Activated naive CD8-positive, alpha-beta T cell treated with anti-CD3 and anti-CD28 coated beads for 36 hours (primary cell): ENCODE measurements around the gene GJB6. TPM values are rescaled to one million over a fixed set of nuclear protein-coding genes. Genes with fewer than 3 reads are reported as not detected.
"Not testable (repeated sequence)": the region's sequence is repeated elsewhere in the genome, so short reads cannot be mapped to it uniquely, and the experiment has no call there.

ENCODE experiments used
- DNase-seq: peaks from one replicate; pipeline ENCODE4 v3.0.0; 2021
- H3K27ac Mint-ChIP-seq: one replicate; pipeline ENCODE4 v1.8.0; 2022; ENCODE audit warnings: mild to moderate bottlenecking, moderate library complexity, mixed read lengths
- H3K27me3 Mint-ChIP-seq: one replicate; pipeline ENCODE4 v1.8.0; 2022; ENCODE audit warnings: mild to moderate bottlenecking, mixed read lengths
- H3K36me3 Mint-ChIP-seq: one replicate; pipeline ENCODE4 v1.8.0; 2021; ENCODE audit warnings: mild to moderate bottlenecking, mixed read lengths
- H3K4me1 Mint-ChIP-seq: one replicate; pipeline ENCODE4 v1.8.0; 2021; ENCODE audit warnings: mixed read lengths
- H3K4me3 Mint-ChIP-seq: one replicate; pipeline ENCODE4 v1.8.0; 2022; ENCODE audit warnings: mild to moderate bottlenecking, moderate library complexity, mixed read lengths
- H3K9me3 Mint-ChIP-seq: one replicate; pipeline ENCODE4 v1.8.0; 2022; ENCODE audit warnings: mixed read lengths
- total RNA-seq, 2 experiments: library from RNA; stranded (reverse); gene quantifications; one replicate each; pipeline ENCODE4 v1.2.3, GENCODE V29; 2021

The GJB6 gene
- total RNA-seq, result 1 to 10 TPM; 7.7 to 8.7 TPM

- Mint-ChIP-seq H3K4me3 (peak within 1 kb of the TSS; percentile 83), H3K9me3 (no peaks in the 10 kb centered on the region), H3K4me1 (peaks cover 12% of the 10 kb centered on the region), H3K36me3 (no peaks in the 10 kb centered on the region), H3K27me3 (peaks cover 14% of the 10 kb centered on the region), H3K27ac (peak within 1 kb of the TSS; percentile 71)
- DNase-seq, result peak; percentile 63
These were observed at the start of gene GJB6 for GRCh38 chr13:20231839-20232555. GJB6 (minus strand) TSS chr13:20232319; CDS start chr13:20223480, 8,839 bp downstream.

DNA sequence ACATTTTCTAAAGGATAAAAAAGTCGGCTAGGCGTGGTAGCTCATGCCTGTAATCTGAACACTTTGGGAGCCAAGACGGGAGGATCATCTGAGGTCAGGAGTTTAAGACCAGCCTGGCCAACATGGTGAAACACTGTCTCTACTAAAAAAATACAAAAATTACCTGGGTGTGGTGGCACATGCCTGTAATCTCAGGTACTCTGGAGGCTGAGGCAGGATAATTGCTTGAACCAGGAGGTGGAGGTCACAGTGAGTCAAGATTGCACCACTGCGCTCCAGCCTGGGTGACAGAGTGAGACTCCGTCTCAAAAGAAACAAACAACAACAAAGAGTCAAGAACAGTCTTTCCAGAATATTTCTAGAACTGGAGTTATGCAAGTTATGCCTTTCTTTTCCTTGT lies 44.8 kb upstream of the GJB6 start:
- DNase-seq, H3K36me3 Mint-ChIP-seq, H3K4me3 Mint-ChIP-seq, H3K4me1 Mint-ChIP-seq, H3K27ac Mint-ChIP-seq, H3K27me3 Mint-ChIP-seq, H3K9me3 Mint-ChIP-seq: not testable (repeated sequence)

DNA sequence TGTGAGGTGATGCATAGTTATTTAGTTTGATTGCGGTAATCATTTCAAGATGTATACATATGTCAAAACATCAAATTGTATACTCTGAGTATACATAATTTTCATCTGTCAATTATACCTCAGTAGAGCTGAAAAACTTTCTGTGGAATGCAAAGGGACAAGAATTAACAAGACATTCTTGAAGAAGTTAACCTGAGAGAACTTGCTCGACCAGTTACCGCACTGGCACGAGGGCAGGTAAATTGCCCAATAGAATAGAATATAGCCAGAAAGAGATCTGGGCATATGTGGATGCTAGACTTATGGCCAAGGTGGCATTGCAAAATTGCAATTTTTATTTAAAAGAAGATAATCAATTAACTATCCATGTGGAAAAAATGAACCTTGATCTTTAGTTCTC lies 42.3 kb upstream of the GJB6 start:
- no peak overlapping the region for H3K27ac Mint-ChIP-seq
- H3K4me1 Mint-ChIP-seq, result no peaks in the 10 kb centered on the region
- no peak overlapping the region for H3K4me3 Mint-ChIP-seq
- peaks cover 8% of the 10 kb centered on the region for H3K27me3 Mint-ChIP-seq
- no peaks in the 10 kb centered on the region for H3K36me3 Mint-ChIP-seq
- no peak for DNase-seq
- no peaks in the 10 kb centered on the region for H3K9me3 Mint-ChIP-seq

GRCh38 chr13:20272588-20273171 lies 40.6 kb upstream of the GJB6 start:
- H3K4me3 Mint-ChIP-seq, result no peak overlapping the region
- H3K27ac Mint-ChIP-seq, result no peak overlapping the region
- H3K27me3 Mint-ChIP-seq, result peaks cover 8% of the 10 kb centered on the region
- no peaks in the 10 kb centered on the region for H3K9me3 Mint-ChIP-seq
- no peaks in the 10 kb centered on the region for H3K4me1 Mint-ChIP-seq
- DNase-seq, result no peak
- no peaks in the 10 kb centered on the region for H3K36me3 Mint-ChIP-seq

- H3K36me3 Mint-ChIP-seq, result no peaks in the 10 kb centered on the region
- H3K27me3 Mint-ChIP-seq, result peaks cover 8% of the 10 kb centered on the region
- no peak for DNase-seq
- H3K9me3 Mint-ChIP-seq, result no peaks in the 10 kb centered on the region
- no peak overlapping the region for H3K27ac Mint-ChIP-seq
- no peak overlapping the region for H3K4me3 Mint-ChIP-seq
- H3K4me1 Mint-ChIP-seq, result no peaks in the 10 kb centered on the region
These were observed 40.0 kb upstream of the GJB6 start for GRCh38 chr13:20272104-20272503.

DNA sequence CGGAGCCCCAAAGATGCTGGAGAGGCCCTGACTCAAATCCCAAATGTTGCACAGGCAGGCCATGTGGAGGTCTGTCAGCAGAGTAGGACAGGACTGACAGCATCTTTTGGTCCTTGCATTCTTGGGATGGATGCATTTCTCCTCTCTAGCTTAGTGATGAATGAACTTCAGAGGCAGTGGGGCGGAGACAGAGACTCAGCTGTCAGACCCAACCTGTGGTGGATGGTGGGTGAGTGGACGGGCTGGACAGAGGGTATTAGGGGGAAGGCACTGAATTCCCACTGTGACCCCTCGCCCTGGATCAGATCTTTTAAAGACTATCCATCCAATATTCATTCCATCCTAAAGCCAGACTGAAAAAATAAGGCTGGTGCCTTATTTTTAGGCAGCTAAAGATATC lies 39.3 kb upstream of the GJB6 start:
- H3K4me3 Mint-ChIP-seq, result no peak overlapping the region
- no peaks in the 10 kb centered on the region for H3K36me3 Mint-ChIP-seq
- H3K9me3 Mint-ChIP-seq, result no peaks in the 10 kb centered on the region

DNA sequence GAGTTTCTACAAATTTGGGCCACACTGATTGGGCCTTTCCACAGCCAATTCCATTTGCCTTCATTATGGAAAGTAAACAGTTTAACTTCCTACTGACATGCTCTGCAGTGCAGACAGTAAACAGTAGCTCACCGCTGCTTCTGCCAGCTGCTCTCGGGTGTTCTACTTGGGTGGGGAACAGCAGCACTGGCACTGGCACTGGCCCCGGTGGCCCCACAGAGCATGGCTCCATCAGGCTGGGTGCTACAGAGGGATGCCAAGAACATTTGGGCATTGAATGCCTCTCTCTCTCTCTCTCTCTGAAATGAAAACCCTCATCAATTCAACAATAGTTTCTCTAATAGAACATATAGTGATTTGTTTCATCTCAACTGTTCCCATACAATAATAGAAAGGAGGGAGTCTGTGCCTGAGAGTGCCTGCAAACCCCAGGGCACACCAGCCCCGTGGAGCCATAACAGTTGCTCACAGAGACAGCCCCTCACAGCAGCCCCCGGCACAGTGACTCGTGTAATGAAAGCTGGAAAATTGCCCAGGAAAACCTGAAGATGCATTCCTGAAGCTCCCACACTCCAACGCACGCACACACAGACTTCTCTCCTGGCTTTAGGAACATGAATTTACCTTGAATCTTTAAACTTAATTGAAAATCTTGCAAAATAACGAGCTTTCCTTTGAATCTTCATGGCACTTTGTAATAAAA lies 38.2 kb upstream of the GJB6 start:
- Mint-ChIP-seq H3K36me3 (no peaks in the 10 kb centered on the region), H3K4me1 (no peaks in the 10 kb centered on the region), H3K27ac (no peak overlapping the region), H3K9me3 (no peaks in the 10 kb centered on the region), H3K4me3 (no peak overlapping the region), H3K27me3 (peaks cover 8% of the 10 kb centered on the region)
- no peak for DNase-seq

More for the DNA sequence above, 39.3 kb upstream of the GJB6 start:
- DNase-seq, result no peak
- Mint-ChIP-seq H3K27me3 (peaks cover 8% of the 10 kb centered on the region), H3K27ac (no peak overlapping the region), H3K4me1 (no peaks in the 10 kb centered on the region)

GRCh38 chr13:20264271-20265018 lies 32.3 kb upstream of the GJB6 start:
- H3K27ac Mint-ChIP-seq, result no peak overlapping the region
- no peak overlapping the region for H3K4me3 Mint-ChIP-seq
- H3K36me3 Mint-ChIP-seq, result no peaks in the 10 kb centered on the region
- DNase-seq, result no peak
- H3K4me1 Mint-ChIP-seq, result no peaks in the 10 kb centered on the region
- H3K9me3 Mint-ChIP-seq, result no peaks in the 10 kb centered on the region
- H3K27me3 Mint-ChIP-seq, result no peaks in the 10 kb centered on the region

- no peak for DNase-seq
- Mint-ChIP-seq H3K36me3 (no peaks in the 10 kb centered on the region), H3K4me3 (no peak overlapping the region), H3K9me3 (no peaks in the 10 kb centered on the region), H3K27ac (no peak overlapping the region), H3K27me3 (no peaks in the 10 kb centered on the region), H3K4me1 (no peaks in the 10 kb centered on the region)
These were observed 31.4 kb upstream of the GJB6 start for GRCh38 chr13:20263393-20264044.

GRCh38 chr13:20258963-20259288 lies 26.8 kb upstream of the GJB6 start:
- Mint-ChIP-seq H3K4me3 (no peak overlapping the region), H3K9me3 (no peaks in the 10 kb centered on the region), H3K36me3 (no peaks in the 10 kb centered on the region), H3K4me1 (no peaks in the 10 kb centered on the region), H3K27me3 (no peaks in the 10 kb centered on the region), H3K27ac (no peak overlapping the region)
- DNase-seq, result no peak

GRCh38 chr13:20258208-20258962 lies 26.3 kb upstream of the GJB6 start:
- no peaks in the 10 kb centered on the region for H3K36me3 Mint-ChIP-seq
- H3K4me3 Mint-ChIP-seq, result no peak overlapping the region
- H3K4me1 Mint-ChIP-seq, result no peaks in the 10 kb centered on the region
- H3K9me3 Mint-ChIP-seq, result no peaks in the 10 kb centered on the region
- H3K27me3 Mint-ChIP-seq, result no peaks in the 10 kb centered on the region
- no peak overlapping the region for H3K27ac Mint-ChIP-seq
- no peak for DNase-seq

DNA sequence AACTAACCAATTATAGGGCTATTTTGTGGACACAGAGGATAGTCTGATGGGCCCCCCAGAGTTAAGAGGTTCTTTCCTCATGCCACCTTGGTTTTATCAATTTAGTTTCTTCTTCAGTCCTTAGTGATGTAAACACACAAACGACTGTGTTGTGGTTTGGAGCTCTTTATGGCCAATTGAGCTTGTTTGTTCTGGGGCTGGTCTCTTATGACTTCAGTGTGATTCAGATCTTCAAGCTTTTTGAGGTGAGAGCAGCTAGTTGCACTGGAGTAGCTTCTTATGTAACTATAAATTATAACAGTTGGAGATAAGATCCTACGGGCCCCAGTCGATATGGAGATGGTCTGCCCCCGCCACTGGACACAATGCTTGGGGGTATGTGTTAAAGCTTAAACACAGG lies 22.0 kb upstream of the GJB6 start:
- DNase-seq, result no peak
- H3K4me3 Mint-ChIP-seq, result no peak overlapping the region
- no peaks in the 10 kb centered on the region for H3K27me3 Mint-ChIP-seq
- H3K9me3 Mint-ChIP-seq, result no peaks in the 10 kb centered on the region
- H3K36me3 Mint-ChIP-seq, result no peaks in the 10 kb centered on the region
- no peak overlapping the region for H3K27ac Mint-ChIP-seq
- no peaks in the 10 kb centered on the region for H3K4me1 Mint-ChIP-seq

DNA sequence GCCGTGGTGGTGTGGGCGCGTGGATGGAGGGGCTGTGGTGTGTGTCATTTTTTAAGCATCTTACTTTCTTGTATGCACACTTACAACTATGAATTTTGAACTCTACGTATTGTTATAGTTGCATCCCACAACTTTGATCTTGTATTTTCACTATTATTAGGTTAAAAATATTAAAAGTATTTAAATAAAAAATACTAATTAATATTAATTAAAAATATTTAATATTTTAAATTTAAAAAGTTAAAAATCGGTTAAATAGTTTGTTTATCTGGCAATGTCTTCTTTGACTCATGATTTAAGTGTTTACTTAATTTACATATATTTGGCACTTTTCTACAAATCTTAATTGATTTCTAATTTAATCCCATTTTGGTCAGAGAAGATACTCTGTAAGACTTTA lies 17.8 kb upstream of the GJB6 start:
- Mint-ChIP-seq H3K9me3 (no peaks in the 10 kb centered on the region), H3K27me3 (no peaks in the 10 kb centered on the region), H3K4me1 (no peaks in the 10 kb centered on the region), H3K27ac (no peak overlapping the region), H3K36me3 (no peaks in the 10 kb centered on the region), H3K4me3 (no peak overlapping the region)
- no peak for DNase-seq

DNA sequence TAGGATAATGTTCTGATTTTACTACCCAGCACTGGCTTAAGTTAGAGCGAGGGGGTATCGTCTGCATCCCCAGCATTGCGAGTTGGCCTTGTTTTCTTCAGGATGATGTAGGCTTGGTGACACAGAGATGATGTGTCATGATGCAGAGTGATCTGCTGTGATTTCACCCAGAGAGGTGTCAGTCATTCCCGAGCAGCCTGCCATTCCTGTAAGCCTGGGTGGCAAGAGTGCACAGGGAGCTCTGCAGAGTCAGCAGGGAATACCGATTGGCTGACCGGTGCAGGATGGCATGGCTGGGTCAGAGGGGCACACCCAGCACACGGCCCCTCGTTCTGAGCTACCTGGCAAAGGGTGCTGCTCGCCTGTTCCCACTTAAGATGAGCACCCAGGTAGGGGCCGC lies 15.8 kb upstream of the GJB6 start:
- no peaks in the 10 kb centered on the region for H3K36me3 Mint-ChIP-seq
- H3K27me3 Mint-ChIP-seq, result no peaks in the 10 kb centered on the region
- H3K9me3 Mint-ChIP-seq, result peaks cover 2% of the 10 kb centered on the region
- no peak for DNase-seq
- H3K4me1 Mint-ChIP-seq, result no peaks in the 10 kb centered on the region
- no peak overlapping the region for H3K4me3 Mint-ChIP-seq
- no peak overlapping the region for H3K27ac Mint-ChIP-seq
